Measurements from ENCODE around the gene DRGX.

Gene DRGX

GRCh38 chr10:49360271-49361177 lies 35.4 kb downstream of the DRGX start:
- no peak for FAIRE-seq

- FAIRE-seq: no peak
Measured at GRCh38 chr10:49359349-49360270, 36.3 kb downstream of the DRGX start.

- FAIRE-seq: no peak
Measured at GRCh38 chr10:49357910-49358309, 38.0 kb downstream of the DRGX start.

- no peak for FAIRE-seq
Measured at GRCh38 chr10:49356944-49357343, 38.9 kb downstream of the DRGX start.

- no peak for FAIRE-seq
Measured at GRCh38 chr10:49356181-49356580, 39.7 kb downstream of the DRGX start.

- FAIRE-seq: no peak
Measured at GRCh38 chr10:49355221-49355620, 40.7 kb downstream of the DRGX start.

GRCh38 chr10:49354593-49354992 lies 41.3 kb downstream of the DRGX start:
- FAIRE-seq: no peak

GRCh38 chr10:49353895-49354566 lies 41.9 kb downstream of the DRGX start:
- FAIRE-seq: no peak

GRCh38 chr10:49353026-49353894 lies 42.6 kb downstream of the DRGX start:
- FAIRE-seq: no peak

- FAIRE-seq: no peak
Measured at GRCh38 chr10:49352323-49352722, 43.6 kb downstream of the DRGX start.

- no peak for FAIRE-seq
Measured at GRCh38 chr10:49351669-49352068, 44.2 kb downstream of the DRGX start.

GRCh38 chr10:49350846-49351532 lies 44.9 kb downstream of the DRGX start:
- no peak for FAIRE-seq

GRCh38 chr10:49350138-49350537 lies 45.8 kb downstream of the DRGX start:
- no peak for FAIRE-seq

- FAIRE-seq: no peak
Measured at GRCh38 chr10:49349390-49349789, 46.5 kb downstream of the DRGX start.

- no peak for FAIRE-seq
Measured at GRCh38 chr10:49348593-49348992, 47.3 kb downstream of the DRGX start.

- no peak for FAIRE-seq
Measured at GRCh38 chr10:49347827-49348226, 48.1 kb downstream of the DRGX start.

- FAIRE-seq: no peak
Measured at GRCh38 chr10:49347342-49347741, 48.5 kb downstream of the DRGX start.

GRCh38 chr10:49344840-49345239 lies 51.0 kb downstream of the DRGX start:
- no peak for FAIRE-seq

GRCh38 chr10:49338604-49339003 lies 57.3 kb downstream of the DRGX start:
- FAIRE-seq: no peak

GRCh38 chr10:49335364-49335972 lies 60.4 kb downstream of the DRGX start:
- FAIRE-seq: no peak

- no peak for FAIRE-seq
Measured at GRCh38 chr10:49334964-49335363, 60.9 kb downstream of the DRGX start.

Data from colon (tissue), 2 donors.